Endothelial cell of umbilical vein (primary cell): ENCODE data around the gene AADAT. TPM values are rescaled to one million over a fixed set of nuclear protein-coding genes. Genes with fewer than 3 reads are reported as not detected.

Source experiments
- BruUV-seq: library from RNA; stranded (reverse); fragments of 400-500 nt; replicated peaks from 2 replicates; lab custom pipeline; 2021; lab: Mats Ljungman, UMichigan
- CTCF ChIA-PET: fragments of 300-600, 350-600 bp; sonication (Branson Sonifier 250); formaldehyde crosslinking; loops from one replicate; lab custom pipeline; 2021; ENCODE audit warnings: antibody characterized with exemption, inconsistent platforms; lab: Charles Lee
- POLR2A ChIA-PET: fragments of 300-600, 350-600 bp; sonication (Branson Sonifier 250); formaldehyde crosslinking; loops from one replicate; lab custom pipeline; 2021; ENCODE audit warnings: antibody characterized with exemption, inconsistent platforms; lab: Charles Lee
- DNase-seq: peaks from one replicate; pipeline ENCODE4 v3.0.0-alpha.2; 2011; ENCODE audit warnings: low read depth, low spot score
- FAIRE-seq: peaks from 2 replicates; lab custom pipeline; 2011; peaks lifted over from hg19 to GRCh38; lab: Jason Lieb, UNC
- H2AFZ ChIP-seq: 2 replicates; pipeline ENCODE4 v1.6.0; 2012; ENCODE audit warnings: low read depth, low read length, control low read depth, inconsistent platforms
- H3K27ac ChIP-seq: 2 replicates; pipeline ENCODE4 v1.5.1; 2011; ENCODE audit warnings: low read depth, mild to moderate bottlenecking, control low read depth, low read length, moderate library complexity; ENCODE audit not compliant: insufficient read depth
- H3K27me3 ChIP-seq, 2 experiments: 2 replicates each; pipeline versions ENCODE4 v1.6.0 to v1.6.1; 2011; ENCODE audit warnings: low read length in 2 of 2, mixed read lengths in 1 of 2; ENCODE audit not compliant: control insufficient read depth in 2 of 2, insufficient read depth in 2 of 2
- H3K36me3 ChIP-seq, 2 experiments: 2 replicates in 1 of 2; 3 replicates in 1 of 2; pipeline ENCODE4 v1.5.1; 2011; ENCODE audit warnings: low read length in 2 of 2, mild to moderate bottlenecking in 1 of 2, moderate library complexity in 1 of 2; ENCODE audit not compliant: control insufficient read depth in 2 of 2, insufficient read depth in 2 of 2; ENCODE audit errors: extremely low read depth in 1 of 2
- H3K4me1 ChIP-seq: 3 replicates; pipeline ENCODE4 v1.5.1; 2011; ENCODE audit warnings: mild to moderate bottlenecking, low read length; ENCODE audit not compliant: control insufficient read depth, insufficient read depth; ENCODE audit errors: extremely low read depth
- H3K4me2 ChIP-seq: 2 replicates; pipeline ENCODE4 v1.6.1; 2011; ENCODE audit warnings: low read length, control low read depth, mixed read lengths; ENCODE audit not compliant: insufficient read depth
- H3K4me3 ChIP-seq, 3 experiments: fragments of 200-600 bp in 1 of 3; sonication (generic), shearing (Covaris generic) in 1 of 3; replicated peaks in 1 of 3; 2 replicates each; pipeline ENCODE4 v1.5.1; 2011 to 2016; ENCODE audit warnings: control low read depth in 3 of 3, low read length in 3 of 3, mild to moderate bottlenecking in 2 of 3, inconsistent platforms in 1 of 3, low read depth in 1 of 3, moderate library complexity in 1 of 3; ENCODE audit not compliant: insufficient read depth in 1 of 3
- H3K79me2 ChIP-seq: 2 replicates; pipeline ENCODE4 v1.6.0; 2012; ENCODE audit warnings: low read length, inconsistent platforms; ENCODE audit not compliant: control insufficient read depth, insufficient read depth
- H3K9ac ChIP-seq: replicated peaks from 2 replicates; pipeline ENCODE3; 2011; ENCODE audit warnings: low read length, control low read depth; ENCODE audit not compliant: insufficient read depth; ENCODE audit errors: extremely low read depth
- H3K9me1 ChIP-seq: replicated peaks from 3 replicates; pipeline ENCODE4 v1.6.0; 2011; ENCODE audit warnings: mild to moderate bottlenecking, low read length; ENCODE audit not compliant: control insufficient read depth, insufficient read depth; ENCODE audit errors: extremely low read depth
- H3K9me3 ChIP-seq: replicated peaks from 2 replicates; pipeline ENCODE4 v1.5.1; 2012; ENCODE audit warnings: low read length, inconsistent platforms; ENCODE audit not compliant: control insufficient read depth, insufficient read depth
- H4K20me1 ChIP-seq: replicated peaks from 2 replicates; pipeline ENCODE3; 2011; ENCODE audit warnings: mild to moderate bottlenecking, low read length; ENCODE audit not compliant: control insufficient read depth, insufficient read depth; ENCODE audit errors: extremely low read depth
- CTCF ChIP-seq, 2 donors: IDR thresholded peaks; 1 replicate in 1 of 2; 2 replicates in 1 of 2; pipeline ENCODE4 v1.5.1; 2011; ENCODE audit warnings: low read length in 2 of 2, mild to moderate bottlenecking in 2 of 2, moderate library complexity in 2 of 2, control low read depth in 1 of 2, inconsistent platforms in 1 of 2, low read depth in 1 of 2; ENCODE audit not compliant: insufficient read depth in 1 of 2; ENCODE audit errors: extremely low read depth in 1 of 2
- EZH2 ChIP-seq: IDR thresholded peaks from 2 replicates; pipeline ENCODE4 v1.6.1; 2012; ENCODE audit warnings: borderline replicate concordance, low read depth, mild to moderate bottlenecking, moderate library complexity, low read length, inconsistent platforms; ENCODE audit not compliant: severe bottlenecking
- FOS ChIP-seq: IDR thresholded peaks from 2 replicates; pipeline ENCODE4 v1.6.1; 2011; ENCODE audit warnings: mild to moderate bottlenecking, low read length, moderate library complexity, borderline replicate concordance; ENCODE audit not compliant: insufficient read depth
- GATA2 ChIP-seq: IDR thresholded peaks from 2 replicates; pipeline ENCODE4 v1.7.0; 2011; ENCODE audit warnings: low read depth, mild to moderate bottlenecking, moderate library complexity, mixed read lengths, low read length; ENCODE audit not compliant: insufficient read length, insufficient read depth
- JUN ChIP-seq: IDR thresholded peaks from 2 replicates; pipeline ENCODE4 v1.6.1; 2011; ENCODE audit warnings: borderline replicate concordance, low read depth; ENCODE audit not compliant: insufficient read length, insufficient read depth
- MYC ChIP-seq: IDR thresholded peaks from one replicate; pipeline ENCODE4 v1.6.1; 2011; ENCODE audit warnings: mild to moderate bottlenecking, low read depth, low read length
- POLR2A ChIP-seq: IDR thresholded peaks from 2 replicates; pipeline ENCODE4 v1.6.1; 2012; ENCODE audit warnings: low read depth, mild to moderate bottlenecking, control low read depth, low read length
- POLR2AphosphoS5 ChIP-seq: IDR thresholded peaks from 2 replicates; pipeline ENCODE4 v1.6.1; 2012; ENCODE audit warnings: low read depth, mild to moderate bottlenecking, control low read depth, low read length, moderate library complexity; ENCODE audit not compliant: insufficient read depth
- dilution Hi-C: fragments of 300-500 bp; cut with MboI; formaldehyde crosslinking; loops from one replicate; pipeline ENCODE4 v1.15.0; 2019; ENCODE audit warnings: low sequenced_read_pairs; ENCODE audit not compliant: extremely low pct_ligation_motif_present
- intact Hi-C: fragments of 100-400 bp; cut with micrococcal nuclease; formaldehyde crosslinking; loops from one replicate; pipeline ENCODE4 v1.10.0; 2022
- polyA plus RNA-seq, 4 experiments: library from polyadenylated mRNA; depleted of rRNA in 3 of 4; stranded (reverse) in 3 of 4; unstranded in 1 of 4; fragments of >200 nt; gene quantifications; 2 replicates each; pipeline versions ENCODE4 v1.2.1 to v1.2.3, GENCODE V29; 2011 to 2012; ENCODE audit warnings: missing spikeins in 1 of 4
- total RNA-seq: library from RNA; stranded (reverse); gene quantifications from 2 replicates; pipeline ENCODE4 v1.2.3, GENCODE V29; 2021
- TF ChIP-seq, protein P1 (sequence below): IDR thresholded peaks from 2 replicates; pipeline ENCODE4 v1.6.1; 2011; ENCODE audit not compliant: insufficient read depth, insufficient read length

AADAT gene
- total and polyA plus RNA-seq, 2 donors (not counting 3 experiments of a cell fraction or from before 2014, with no cell fraction given) = 1.8 to 2.5 TPM

DNA sequence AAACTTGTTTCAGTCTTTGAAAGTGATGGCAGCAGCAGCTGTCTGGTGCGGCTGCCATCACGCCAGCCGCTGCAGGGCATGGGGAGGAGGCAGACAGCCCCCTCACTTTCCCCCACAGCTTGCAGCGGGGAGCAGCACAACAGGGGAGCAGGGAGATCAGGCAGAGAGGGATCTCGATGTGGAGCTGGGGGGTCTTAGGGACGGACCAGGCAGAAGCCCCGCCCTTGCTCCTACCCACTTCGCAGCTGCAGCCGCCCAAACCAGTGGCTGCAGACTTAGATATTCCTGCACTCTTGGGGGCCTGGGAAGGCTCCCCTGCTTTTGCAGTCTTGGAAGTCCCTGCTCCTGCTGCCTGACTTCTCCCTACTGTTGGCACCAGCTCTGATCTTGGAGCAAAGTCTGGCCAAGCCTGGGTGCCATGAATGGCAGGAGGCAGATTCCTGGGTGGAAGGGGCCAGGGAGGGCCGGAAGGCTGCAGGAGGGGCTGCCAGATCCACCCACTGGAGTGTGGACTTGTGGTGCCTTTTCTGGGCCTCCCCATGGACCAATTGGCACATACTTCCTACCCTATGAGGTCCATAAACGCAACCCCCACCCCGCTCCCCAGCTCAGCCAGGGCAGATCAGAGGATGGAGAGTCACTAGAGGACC lies 49.6 kb downstream of the AADAT start:
- Histone ChIP-seq H3K27ac (no peak overlapping the region), H3K27me3 (peaks cover 0 to 2% of the 10 kb centered on the region in 2 experiments), H3K4me3 (no peak overlapping the region), H4K20me1 (no peaks in the 10 kb centered on the region), H3K9ac (no peak overlapping the region), H2AFZ (no peak overlapping the region), H3K4me2 (no peak overlapping the region), H3K9me1 (no peaks in the 10 kb centered on the region), H3K36me3 (no peaks in the 10 kb centered on the region), H3K4me1 (no peaks in the 10 kb centered on the region), H3K79me2 (no peaks in the 10 kb centered on the region), H3K9me3 (no peaks in the 10 kb centered on the region)
- ChIA-PET CTCF (interaction anchor here (0.9 to 1.3 kb wide), 3 partner anchors 7 to 427 kb away, joined by 3 read pairs; no protein-coding TSS in a partner anchor), POLR2A (no interaction called here)
- DNase-seq (no peak), FAIRE-seq (no peak)
- dilution Hi-C loops = no loop called here
- TF ChIP-seq CTCF (IDR thresholded peaks at IDR 0.05; ENCODE audit: extremely low read depth in 1 of 2, insufficient read depth in 1 of 2, low read depth in 1 of 2, low read length in 2 of 2) = no peak
- TF ChIP-seq, protein P1, sequence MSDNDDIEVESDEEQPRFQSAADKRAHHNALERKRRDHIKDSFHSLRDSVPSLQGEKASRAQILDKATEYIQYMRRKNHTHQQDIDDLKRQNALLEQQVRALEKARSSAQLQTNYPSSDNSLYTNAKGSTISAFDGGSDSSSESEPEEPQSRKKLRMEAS = no peak
- no peak for TF ChIP-seq GATA2
- TF ChIP-seq FOS = no peak
- no peak for TF ChIP-seq POLR2AphosphoS5
- no peak for TF ChIP-seq POLR2A
- no peak for TF ChIP-seq EZH2
- TF ChIP-seq MYC = no peak
- TF ChIP-seq JUN = no peak
- BruUV-seq = no TSS peak
- intact Hi-C loops = no loop called here
